ENCODE data around the gene MXD4. TPM values are rescaled to one million over a fixed set of nuclear protein-coding genes. Genes with fewer than 3 reads are reported as not detected.

MXD4 gene
- total and polyA plus RNA-seq, 2 of the 13 experiments (the other 11 are each of a cell fraction or from before 2014, with no cell fraction given): 29.0 to 31.3 TPM

GRCh38 chr4:2262145-2262943 lies 435 bp upstream of the MXD4 start (continued):
- TF ChIP-seq CC2D1A (CRISPR knock-in tag; IDR thresholded peaks at IDR 0.05) (no peak), ZNF292 (CRISPR knock-in tag; IDR thresholded peaks at IDR 0.05; ENCODE audit: borderline replicate concordance, low read depth) (no peak), KMT2A (CRISPR knock-in tag; IDR thresholded peaks at IDR 0.05) (no peak), USF2 (IDR thresholded peaks at IDR 0.05; ENCODE audit: low read depth, low read length) (peak; percentile 39; the same call in 1 of the 2 replicates), USF2 (CRISPR knock-in tag; IDR thresholded peaks at IDR 0.05; ENCODE audit: borderline replicate concordance) (no peak), HOXA9 (CRISPR knock-in tag; IDR thresholded peaks at IDR 0.05; ENCODE audit: borderline replicate concordance) (no peak), GTF2F1 (IDR thresholded peaks at IDR 0.05; ENCODE audit: low read length) (no peak), ZNF598 (CRISPR knock-in tag; IDR thresholded peaks at IDR 0.05; ENCODE audit: borderline replicate concordance) (0 out of 2 replicates have a peak, but pooled peaks have one; percentile 83), IRF9 (CRISPR knock-in tag; IDR thresholded peaks at IDR 0.05; ENCODE audit: borderline replicate concordance) (peak; percentile 94), ZBTB3 (CRISPR knock-in tag; IDR thresholded peaks at IDR 0.05; ENCODE audit: borderline replicate concordance, low read depth) (no peak), ZNF615 (CRISPR knock-in tag; IDR thresholded peaks at IDR 0.05; ENCODE audit: borderline replicate concordance) (no peak), BRF2 (CRISPR knock-in tag; IDR thresholded peaks at IDR 0.05) (peak; percentile 65), ATF3 (CRISPR knock-in tag; IDR thresholded peaks at IDR 0.05) (peak; percentile 40; the same call in 1 of the 2 replicates), UBTF (CRISPR knock-in tag; IDR thresholded peaks at IDR 0.05) (peak; percentile 83; the same call in 1 of the 2 replicates), SMARCE1 (IDR thresholded peaks at IDR 0.05; ENCODE audit: borderline replicate concordance) (no peak), ZBTB34 (CRISPR knock-in tag; IDR thresholded peaks at IDR 0.05) (no peak)

All from HepG2 (cell line).